Tibial nerve (tissue), 4 donors: ENCODE measurements around the gene ANKRD23. TPM values are rescaled to one million over a fixed set of nuclear protein-coding genes. Genes with fewer than 3 reads are reported as not detected.
"Not testable (repeated sequence)": the region's sequence is repeated elsewhere in the genome, so short reads cannot be mapped to it uniquely, and the experiment has no call there.

Source experiments
- DNase-seq, 2 donors: peaks; one replicate each; pipeline ENCODE4 v3.0.0-alpha.2; 2019; ENCODE audit warnings: low spot score in 2 of 2
- H3K27ac ChIP-seq, 4 donors: fragments of 200-600 bp; sonication (generic) in 3 of 4; one replicate each; pipeline ENCODE4 v1.5.1; 2017 to 2019; ENCODE audit warnings: mild to moderate bottlenecking in 1 of 4
- H3K27me3 ChIP-seq, 2 donors: fragments of 200-600 bp; sonication (generic) in 1 of 2; one replicate each; pipeline versions ENCODE4 v1.5.1 to v1.6.0; 2017 to 2019
- H3K36me3 ChIP-seq, 3 donors: fragments of 200-600 bp; sonication (generic); one replicate each; pipeline ENCODE4 v1.5.1; 2018 to 2019
- H3K4me1 ChIP-seq, 4 donors: fragments of 200-600 bp; sonication (generic) in 3 of 4; one replicate each; pipeline ENCODE4 v1.5.1; 2017 to 2019
- H3K4me3 ChIP-seq, 4 donors: fragments of 200-600 bp; sonication (generic) in 3 of 4; one replicate each; pipeline ENCODE4 v1.5.1; 2017 to 2019; ENCODE audit warnings: mild to moderate bottlenecking in 1 of 4, moderate library complexity in 1 of 4
- H3K9me3 ChIP-seq, 4 donors: fragments of 200-600 bp; sonication (generic) in 3 of 4; one replicate each; pipeline ENCODE4 v1.5.1; 2017 to 2019
- EP300 ChIP-seq, 2 donors: sonication (generic); formaldehyde crosslinking; IDR thresholded peaks; one replicate each; pipeline ENCODE4 v1.6.1; 2017; ENCODE audit warnings: antibody characterized with exemption in 2 of 2, mild to moderate bottlenecking in 1 of 2
- POLR2A ChIP-seq, 2 donors: fragments of 450-650 bp; IDR thresholded peaks; one replicate each; pipeline ENCODE4 v1.6.1; 2017; ENCODE audit warnings: antibody characterized with exemption in 2 of 2, mild to moderate bottlenecking in 2 of 2, moderate library complexity in 2 of 2
- WGBS, 2 donors: methylation state at CpG; one replicate each; pipeline ENCODE4 v1.1.5; 2018; 5-methylcytosine and 5-hydroxymethylcytosine counted together
- total RNA-seq, 4 donors: library from RNA; depleted of rRNA; stranded (reverse); fragments of >200 nt; gene quantifications; one replicate each; pipeline ENCODE4 v1.1.0, GENCODE V29; 2016
- TF ChIP-seq, protein P1 (sequence below), 5 experiments: fragments of 200-600 bp in 3 of 5; fragments of 450-650 bp in 2 of 5; sonication (generic) in 3 of 5; IDR thresholded peaks; one replicate each; pipeline ENCODE4 v1.5.1; 2016 to 2019; ENCODE audit warnings: antibody characterized with exemption in 5 of 5, mild to moderate bottlenecking in 3 of 5, moderate library complexity in 2 of 5

Gene ANKRD23
- total RNA-seq, 4 donors from 2014 or later = 6.1 to 23.1 (median 11.2) TPM

- TF ChIP-seq EP300 (IDR thresholded peaks at IDR 0.05) = no peak
- TF ChIP-seq, protein P1, sequence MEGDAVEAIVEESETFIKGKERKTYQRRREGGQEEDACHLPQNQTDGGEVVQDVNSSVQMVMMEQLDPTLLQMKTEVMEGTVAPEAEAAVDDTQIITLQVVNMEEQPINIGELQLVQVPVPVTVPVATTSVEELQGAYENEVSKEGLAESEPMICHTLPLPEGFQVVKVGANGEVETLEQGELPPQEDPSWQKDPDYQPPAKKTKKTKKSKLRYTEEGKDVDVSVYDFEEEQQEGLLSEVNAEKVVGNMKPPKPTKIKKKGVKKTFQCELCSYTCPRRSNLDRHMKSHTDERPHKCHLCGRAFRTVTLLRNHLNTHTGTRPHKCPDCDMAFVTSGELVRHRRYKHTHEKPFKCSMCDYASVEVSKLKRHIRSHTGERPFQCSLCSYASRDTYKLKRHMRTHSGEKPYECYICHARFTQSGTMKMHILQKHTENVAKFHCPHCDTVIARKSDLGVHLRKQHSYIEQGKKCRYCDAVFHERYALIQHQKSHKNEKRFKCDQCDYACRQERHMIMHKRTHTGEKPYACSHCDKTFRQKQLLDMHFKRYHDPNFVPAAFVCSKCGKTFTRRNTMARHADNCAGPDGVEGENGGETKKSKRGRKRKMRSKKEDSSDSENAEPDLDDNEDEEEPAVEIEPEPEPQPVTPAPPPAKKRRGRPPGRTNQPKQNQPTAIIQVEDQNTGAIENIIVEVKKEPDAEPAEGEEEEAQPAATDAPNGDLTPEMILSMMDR (IDR thresholded peaks at IDR 0.05) = no peak
- TF ChIP-seq POLR2A (IDR thresholded peaks at IDR 0.05) = no peak
- 40 to 46% methylated on average over 1 to 7 of the region's 14 CpGs for WGBS, 2 donors
- Histone ChIP-seq H3K9me3 (no peaks in the 10 kb centered on the region), H3K4me1 (peaks cover 0 to 72% (median 40%) of the 10 kb centered on the region in 4 donors), H3K27me3 (no peaks in the 10 kb centered on the region), H3K4me3 (peak overlapping the region in 3 of 4 donors; percentile 64 to 92 (median 85)), H3K36me3 (peaks cover 3 to 64% (median 16%) of the 10 kb centered on the region in 3 donors), H3K27ac (peak overlapping the region; percentile 94 to 99 (median 98))
- no peak for DNase-seq
Observed at GRCh38 chr2:96866149-96866548, 22.3 kb upstream of the ANKRD23 start.

- H3K27ac ChIP-seq = peak overlapping the region; percentile 94 to 99 (median 98)
- peak overlapping the region in 3 of 4 donors; percentile 64 to 92 (median 85) for H3K4me3 ChIP-seq
- no peak for TF ChIP-seq EP300 (IDR thresholded peaks at IDR 0.05)
- TF ChIP-seq, protein P1 (IDR thresholded peaks at IDR 0.05) = no peak
- TF ChIP-seq POLR2A (IDR thresholded peaks at IDR 0.05) = no peak
- DNase-seq = no peak
- 68 to 75% methylated on average over 16 of the region's 16 CpGs for WGBS, 2 donors
- peaks cover 3 to 69% (median 21%) of the 10 kb centered on the region in 3 donors for H3K36me3 ChIP-seq
- no peaks in the 10 kb centered on the region for H3K9me3 ChIP-seq
- H3K27me3 ChIP-seq = no peaks in the 10 kb centered on the region
- peaks cover 0 to 72% (median 37%) of the 10 kb centered on the region in 4 donors for H3K4me1 ChIP-seq
Observed at GRCh38 chr2:96865654-96866053, 21.8 kb upstream of the ANKRD23 start.

DNA sequence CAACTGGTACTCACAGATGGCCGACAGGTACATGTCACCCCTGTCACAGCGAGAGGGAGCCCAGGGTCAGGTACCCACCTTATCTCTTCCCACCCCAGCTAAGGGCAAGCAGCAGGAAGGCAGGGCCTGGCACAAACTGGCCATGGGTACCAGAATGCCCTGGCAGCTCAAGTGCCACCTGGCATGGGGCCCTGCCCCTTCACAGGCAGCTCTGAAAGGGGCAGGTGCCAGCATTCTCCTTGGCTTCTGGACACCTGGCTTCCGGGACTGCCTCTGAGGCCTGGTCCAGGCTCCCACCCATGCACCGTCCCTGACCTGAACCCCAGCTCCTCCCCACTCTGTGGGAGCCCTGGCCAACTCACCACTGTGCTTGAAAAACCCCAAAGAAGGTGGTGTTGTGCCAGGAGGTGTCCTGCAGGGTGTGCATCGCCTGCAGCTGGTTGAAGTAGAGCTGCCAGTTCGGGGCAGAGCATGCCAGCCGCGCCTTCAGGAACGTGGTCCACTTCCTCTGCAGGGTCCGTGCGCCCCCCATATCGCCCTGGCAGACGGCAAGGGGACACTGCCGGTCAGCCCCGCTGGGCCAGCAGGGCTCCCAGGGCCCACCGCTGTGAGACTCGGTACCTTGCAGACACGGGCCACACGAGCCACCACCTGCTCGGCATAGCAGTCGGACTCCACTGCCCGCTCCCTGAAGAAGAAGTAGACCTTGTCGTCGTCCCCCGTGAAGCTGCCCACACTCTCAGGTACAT, 20.7 kb upstream of the ANKRD23 start:
- Histone ChIP-seq H3K27ac (peak overlapping the region; percentile 94 to 99 (median 98)), H3K36me3 (peaks cover 3 to 75% (median 23%) of the 10 kb centered on the region in 3 donors), H3K27me3 (no peaks in the 10 kb centered on the region), H3K9me3 (no peaks in the 10 kb centered on the region), H3K4me1 (peaks cover 0 to 80% (median 37%) of the 10 kb centered on the region in 4 donors), H3K4me3 (peak overlapping the region in 2 of 4 donors; percentile 64 to 85)
- no peak for DNase-seq
- 70 to 73% methylated on average over 8 to 12 of the region's 25 CpGs for WGBS, 2 donors
- TF ChIP-seq, protein P1 (IDR thresholded peaks at IDR 0.05) = no peak
- no peak for TF ChIP-seq EP300 (IDR thresholded peaks at IDR 0.05)
- TF ChIP-seq POLR2A (IDR thresholded peaks at IDR 0.05) = no peak

DNA sequence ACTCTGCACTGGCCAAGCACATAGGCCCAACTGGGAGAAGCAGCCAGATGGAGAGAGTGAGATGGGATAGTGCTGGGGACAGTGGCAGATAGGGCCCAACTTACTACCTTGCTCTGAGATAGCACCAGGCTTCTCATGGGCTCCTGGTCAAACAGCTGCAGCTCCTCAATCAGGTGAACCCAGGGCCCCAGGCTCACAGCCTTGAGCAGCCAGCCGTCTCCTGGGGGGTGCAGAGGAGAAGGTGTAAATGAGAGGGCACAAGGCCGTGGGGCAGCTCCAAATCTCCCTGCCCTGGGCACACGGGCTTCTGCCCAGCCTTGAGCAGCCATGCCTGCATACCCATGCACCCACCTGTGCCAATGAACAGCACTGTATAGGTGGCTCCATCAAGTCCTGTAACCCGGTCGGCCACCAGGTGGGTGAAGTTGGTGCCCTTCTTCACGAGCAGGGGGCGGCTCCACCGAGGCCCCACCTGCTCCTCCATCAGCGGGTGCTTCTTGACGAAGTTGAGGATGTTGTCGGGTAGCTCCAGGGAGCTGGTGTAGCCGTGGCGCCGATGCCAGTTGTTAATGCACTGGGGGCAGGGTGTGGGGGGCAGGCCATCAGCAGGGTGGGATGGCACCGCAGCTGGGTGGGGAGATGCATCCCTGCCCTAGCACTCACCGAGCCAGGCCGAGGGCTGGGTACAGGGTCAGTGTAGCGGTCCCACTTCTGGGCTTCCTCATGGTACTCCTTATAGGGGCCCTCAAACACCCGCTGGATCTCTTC, 19.9 kb upstream of the ANKRD23 start:
- peak overlapping the region in 2 of 4 donors; percentile 64 to 85 for H3K4me3 ChIP-seq
- H3K36me3 ChIP-seq = peaks cover 3 to 75% (median 23%) of the 10 kb centered on the region in 3 donors
- 73 to 77% methylated on average over 19 of the region's 19 CpGs for WGBS, 2 donors
- TF ChIP-seq EP300 (IDR thresholded peaks at IDR 0.05) (peak in 1 of 2 donors; percentile 17), POLR2A (IDR thresholded peaks at IDR 0.05) (no peak)
- no peaks in the 10 kb centered on the region for H3K9me3 ChIP-seq
- peaks cover 0 to 88% (median 41%) of the 10 kb centered on the region in 4 donors for H3K4me1 ChIP-seq
- DNase-seq = no peak
- H3K27me3 ChIP-seq = no peaks in the 10 kb centered on the region
- H3K27ac ChIP-seq = peak overlapping the region; percentile 94 to 99 (median 98)

DNA sequence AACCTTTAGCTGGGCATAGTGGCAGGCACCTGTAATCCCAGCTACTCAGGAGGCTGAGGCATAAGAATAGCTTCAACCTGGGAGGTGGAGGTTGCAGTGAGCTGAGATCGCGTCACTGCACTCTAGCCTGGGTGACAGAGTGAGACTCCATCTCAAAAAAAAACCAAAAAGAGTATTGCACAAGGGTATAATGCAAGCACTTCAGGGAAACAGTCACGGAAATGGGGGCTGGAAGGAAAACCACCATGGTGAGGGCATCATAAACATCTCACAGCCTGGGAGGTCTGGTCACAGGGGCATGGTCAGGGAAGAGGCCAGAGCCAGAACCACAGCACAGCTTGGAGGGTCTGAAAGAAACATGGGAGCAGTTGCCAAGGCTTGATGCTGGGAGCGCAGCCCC, 19.2 kb upstream of the ANKRD23 start:
- WGBS, 2 donors = 72 to 77% methylated on average over 4 of the region's 4 CpGs
- not testable (repeated sequence) for DNase-seq, H3K9me3 ChIP-seq, H3K27me3 ChIP-seq
- Histone ChIP-seq H3K4me1 (peaks cover 0 to 90% (median 40%) of the 10 kb centered on the region in 4 donors), H3K36me3 (peaks cover 3 to 75% (median 23%) of the 10 kb centered on the region in 3 donors), H3K4me3 (peak overlapping the region in 1 of 4 donors; percentile 85), H3K27ac (peak overlapping the region; percentile 94 to 99 (median 98))
